ENCODE data around the gene CNTNAP4.

GRCh38 chr16:76378020-76378419 is 100.8 kb downstream of the CNTNAP4 start:
- no peak for TF ChIP-seq POLR2AphosphoS5 (IDR thresholded peaks at IDR 0.05; ENCODE audit: low read depth, low read length)
- TF ChIP-seq POLR2A (IDR thresholded peaks at IDR 0.05; ENCODE audit: low read depth, low read length), result no peak
